ENCODE data around the gene DAZAP1.

DAZAP1 gene

GRCh38 chr19:1441677-1442438, 34.5 kb downstream of the DAZAP1 start:
- no peak overlapping the region for H4K8ac ChIP-seq (ENCODE audit: low read length)
- H3K4ac ChIP-seq (ENCODE audit: low read depth in 1 of 2, low read length in 2 of 2) = no peak overlapping the region
- H4K91ac ChIP-seq (ENCODE audit: low read length) = no peak overlapping the region
- peaks cover 39% of the 10 kb centered on the region in 2 experiments for H3K36me3 ChIP-seq (ENCODE audit: control insufficient read depth in 1 of 2, insufficient read depth in 2 of 2, low read depth in 1 of 2, low read length in 2 of 2)
- H3K18ac ChIP-seq (ENCODE audit: low read depth in 1 of 2, low read length in 2 of 2) = no peak overlapping the region
- H2BK12ac ChIP-seq (ENCODE audit: low read length in 2 of 2) = no peak overlapping the region
- H3K9me3 ChIP-seq (ENCODE audit: control insufficient read depth, low read length) = no peaks in the 10 kb centered on the region
- no peak overlapping the region for H2BK120ac ChIP-seq (ENCODE audit: low read depth, low read length)
- H3K27me3 ChIP-seq (ENCODE audit: control insufficient read depth in 1 of 2, insufficient read depth in 1 of 2, low read length in 2 of 2) = peaks cover 4 to 8% of the 10 kb centered on the region in 2 experiments
- H2AFZ ChIP-seq (ENCODE audit: low read depth, low read length) = no peak overlapping the region
- 95% methylated on average over 22 of the region's 25 CpGs for WGBS
- peaks cover 54% of the 10 kb centered on the region for H3K4me1 ChIP-seq (ENCODE audit: control insufficient read depth, insufficient read depth, low read depth, low read length)
- H3K79me1 ChIP-seq (replicated peaks; ENCODE audit: low read length, poor library complexity, severe bottlenecking) = peaks cover 6% of the 10 kb centered on the region
- no peak overlapping the region for H3K4me2 ChIP-seq (ENCODE audit: low read length, poor library complexity, severe bottlenecking)
- no peak overlapping the region for H2AK5ac ChIP-seq (ENCODE audit: low read length, severe bottlenecking)
- no peak overlapping the region for H3K27ac ChIP-seq (ENCODE audit: low read length, poor library complexity, severe bottlenecking)
- no peak for DNase-seq
- H3K4me3 ChIP-seq (ENCODE audit: insufficient read depth in 1 of 2, low read depth in 1 of 2, low read length in 2 of 2) = no peak overlapping the region
- H3K23ac ChIP-seq (ENCODE audit: low read length in 2 of 2) = no peak overlapping the region
- no peak overlapping the region for H3K9ac ChIP-seq (ENCODE audit: low read length)
- no peak overlapping the region for H3K14ac ChIP-seq (ENCODE audit: low read length in 2 of 2)
- H2BK5ac ChIP-seq (ENCODE audit: low read depth, low read length, poor library complexity, severe bottlenecking) = no peak overlapping the region
- H2BK15ac ChIP-seq (ENCODE audit: low read depth, poor library complexity, severe bottlenecking) = no peak overlapping the region

GRCh38 chr19:1445185-1445931, 38.0 kb downstream of the DAZAP1 start:
- WGBS = 1% methylated on average over 51 of the region's 70 CpGs
- H2BK120ac ChIP-seq (ENCODE audit: low read depth, low read length) = no peak overlapping the region
- peaks cover 6% of the 10 kb centered on the region for H3K79me1 ChIP-seq (replicated peaks; ENCODE audit: low read length, poor library complexity, severe bottlenecking)
- no peak overlapping the region for H2BK5ac ChIP-seq (ENCODE audit: low read depth, low read length, poor library complexity, severe bottlenecking)
- peaks cover 30 to 40% of the 10 kb centered on the region in 2 experiments for H3K27me3 ChIP-seq (ENCODE audit: control insufficient read depth in 1 of 2, insufficient read depth in 1 of 2, low read length in 2 of 2)
- H3K4me1 ChIP-seq (ENCODE audit: control insufficient read depth, insufficient read depth, low read depth, low read length) = peaks cover 46% of the 10 kb centered on the region
- peak; percentile 67 for DNase-seq
- no peak overlapping the region for H2BK12ac ChIP-seq (ENCODE audit: low read length in 2 of 2)
- peak overlapping the region in 1 of 2 experiments; percentile 77 for H3K23ac ChIP-seq (ENCODE audit: low read length in 2 of 2)
- peaks cover 27 to 30% of the 10 kb centered on the region in 2 experiments for H3K36me3 ChIP-seq (ENCODE audit: control insufficient read depth in 1 of 2, insufficient read depth in 2 of 2, low read depth in 1 of 2, low read length in 2 of 2)
- H2AFZ ChIP-seq (ENCODE audit: low read depth, low read length) = peak overlapping the region; percentile 59
- no peak overlapping the region for H4K91ac ChIP-seq (ENCODE audit: low read length)
- no peak overlapping the region for H3K27ac ChIP-seq (ENCODE audit: low read length, poor library complexity, severe bottlenecking)
- H3K4me2 ChIP-seq (ENCODE audit: low read length, poor library complexity, severe bottlenecking) = peak overlapping the region; percentile 84
- H3K14ac ChIP-seq (ENCODE audit: low read length in 2 of 2) = no peak overlapping the region
- H2AK5ac ChIP-seq (ENCODE audit: low read length, severe bottlenecking) = no peak overlapping the region
- H2BK15ac ChIP-seq (ENCODE audit: low read depth, poor library complexity, severe bottlenecking) = peak overlapping the region; percentile 57
- H3K9ac ChIP-seq (ENCODE audit: low read length) = no peak overlapping the region
- H3K18ac ChIP-seq (ENCODE audit: low read depth in 1 of 2, low read length in 2 of 2) = peak overlapping the region; percentile 8 to 90
- no peaks in the 10 kb centered on the region for H3K9me3 ChIP-seq (ENCODE audit: control insufficient read depth, low read length)
- H3K4ac ChIP-seq (ENCODE audit: low read depth in 1 of 2, low read length in 2 of 2) = peak overlapping the region in 1 of 2 experiments; percentile 69
- no peak overlapping the region for H4K8ac ChIP-seq (ENCODE audit: low read length)
- H3K4me3 ChIP-seq (ENCODE audit: insufficient read depth in 1 of 2, low read depth in 1 of 2, low read length in 2 of 2) = peak overlapping the region; percentile 44 to 53

GRCh38 chr19:1445932-1446712, 38.7 kb downstream of the DAZAP1 start:
- no peaks in the 10 kb centered on the region for H3K9me3 ChIP-seq (ENCODE audit: control insufficient read depth, low read length)
- no peak overlapping the region for H3K27ac ChIP-seq (ENCODE audit: low read length, poor library complexity, severe bottlenecking)
- DNase-seq = no peak
- H3K14ac ChIP-seq (ENCODE audit: low read length in 2 of 2) = no peak overlapping the region
- peak overlapping the region in 1 of 2 experiments; percentile 51 for H3K23ac ChIP-seq (ENCODE audit: low read length in 2 of 2)
- H2AK5ac ChIP-seq (ENCODE audit: low read length, severe bottlenecking) = no peak overlapping the region
- 2% methylated on average over 66 of the region's 99 CpGs for WGBS
- H3K4ac ChIP-seq (ENCODE audit: low read depth in 1 of 2, low read length in 2 of 2) = no peak overlapping the region
- no peak overlapping the region for H3K18ac ChIP-seq (ENCODE audit: low read depth in 1 of 2, low read length in 2 of 2)
- H4K8ac ChIP-seq (ENCODE audit: low read length) = no peak overlapping the region
- peaks cover 38 to 48% of the 10 kb centered on the region in 2 experiments for H3K27me3 ChIP-seq (ENCODE audit: control insufficient read depth in 1 of 2, insufficient read depth in 1 of 2, low read length in 2 of 2)
- no peak overlapping the region for H2BK15ac ChIP-seq (ENCODE audit: low read depth, poor library complexity, severe bottlenecking)
- H4K91ac ChIP-seq (ENCODE audit: low read length) = no peak overlapping the region
- no peak overlapping the region for H2AFZ ChIP-seq (ENCODE audit: low read depth, low read length)
- H3K9ac ChIP-seq (ENCODE audit: low read length) = no peak overlapping the region
- peaks cover 6% of the 10 kb centered on the region for H3K79me1 ChIP-seq (replicated peaks; ENCODE audit: low read length, poor library complexity, severe bottlenecking)
- no peak overlapping the region for H2BK5ac ChIP-seq (ENCODE audit: low read depth, low read length, poor library complexity, severe bottlenecking)
- peaks cover 19 to 22% of the 10 kb centered on the region in 2 experiments for H3K36me3 ChIP-seq (ENCODE audit: control insufficient read depth in 1 of 2, insufficient read depth in 2 of 2, low read depth in 1 of 2, low read length in 2 of 2)
- peaks cover 39% of the 10 kb centered on the region for H3K4me1 ChIP-seq (ENCODE audit: control insufficient read depth, insufficient read depth, low read depth, low read length)
- H3K4me3 ChIP-seq (ENCODE audit: insufficient read depth in 1 of 2, low read depth in 1 of 2, low read length in 2 of 2) = peak overlapping the region in 1 of 2 experiments; percentile 44
- peak overlapping the region; percentile 74 for H3K4me2 ChIP-seq (ENCODE audit: low read length, poor library complexity, severe bottlenecking)
- no peak overlapping the region for H2BK120ac ChIP-seq (ENCODE audit: low read depth, low read length)
- H2BK12ac ChIP-seq (ENCODE audit: low read length in 2 of 2) = peak overlapping the region in 1 of 2 experiments; percentile 25
